IMR-90 (cell line): ENCODE data around the gene TSPEAR. TPM values are rescaled to one million over a fixed set of nuclear protein-coding genes. Genes with fewer than 3 reads are reported as not detected.

ENCODE experiments used
- ATAC-seq: fragments of 200-7000 bp; cut with Tn5 transposase; 2 replicates; pipeline ENCODE4 v1.9.1; 2020; ENCODE audit warnings: low read depth, mild to moderate bottlenecking, moderate library complexity
- BruUV-seq: library from RNA; stranded (reverse); fragments of 400-500 nt; replicated peaks from 2 replicates; lab custom pipeline; 2021; lab: Mats Ljungman, UMichigan
- CTCF ChIA-PET: fragments of 300-600 bp; formaldehyde crosslinking; extraction: SDS; loops from one replicate; lab custom pipeline; 2021; ENCODE audit warnings: antibody characterized with exemption; lab: Yijun Ruan, JAX
- POLR2A ChIA-PET: fragments of 300-600 bp; sonication (Branson Sonifier 250); formaldehyde crosslinking; loops from one replicate; lab custom pipeline; 2022; ENCODE audit warnings: antibody characterized with exemption; ENCODE audit not compliant: unreplicated experiment; lab: Charles Lee
- DNase-seq: peaks from one replicate; pipeline ENCODE4 v3.0.0; 2013
- H2AFZ ChIP-seq: replicated peaks from 2 replicates; pipeline ENCODE3; 2013; ENCODE audit warnings: low read length, mild to moderate bottlenecking; ENCODE audit not compliant: poor library complexity
- H2AK5ac ChIP-seq: 2 replicates; pipeline ENCODE4 v1.6.1; 2013; ENCODE audit warnings: low read depth, low read length, inconsistent platforms
- H2AK9ac ChIP-seq: replicated peaks from 2 replicates; pipeline ENCODE3; 2013; ENCODE audit warnings: mild to moderate bottlenecking, low read depth, low read length, moderate library complexity; ENCODE audit not compliant: poor library complexity
- H2BK120ac ChIP-seq: 2 replicates; pipeline ENCODE4 v1.6.1; 2013; ENCODE audit warnings: low read depth, low read length, inconsistent platforms
- H2BK15ac ChIP-seq: 3 replicates; pipeline ENCODE4 v1.6.1; 2013; ENCODE audit warnings: low read depth, low read length, inconsistent platforms
- H2BK20ac ChIP-seq: 2 replicates; pipeline ENCODE4 v1.6.1; 2013; ENCODE audit warnings: low read depth, mild to moderate bottlenecking, inconsistent platforms, low read length, moderate library complexity
- H2BK5ac ChIP-seq: 2 replicates; pipeline ENCODE4 v1.6.1; 2013; ENCODE audit warnings: mild to moderate bottlenecking, low read depth, low read length, inconsistent platforms; ENCODE audit not compliant: poor library complexity, severe bottlenecking
- H3K14ac ChIP-seq: replicated peaks from 2 replicates; pipeline ENCODE4 v1.6.1; 2013; ENCODE audit warnings: low read depth, low read length, inconsistent platforms
- H3K18ac ChIP-seq: 2 replicates; pipeline ENCODE4 v1.6.1; 2013; ENCODE audit warnings: low read depth, low read length, control low read depth
- H3K23ac ChIP-seq: 2 replicates; pipeline ENCODE4 v1.6.1; 2013; ENCODE audit warnings: low read depth, low read length, inconsistent platforms
- H3K27ac ChIP-seq: 2 replicates; pipeline ENCODE4 v1.5.1; 2013; ENCODE audit warnings: mild to moderate bottlenecking, control low read depth, low read length; ENCODE audit not compliant: insufficient read depth
- H3K27me3 ChIP-seq: 2 replicates; pipeline ENCODE4 v1.6.1; 2013; ENCODE audit warnings: low read length; ENCODE audit not compliant: control insufficient read depth, insufficient read depth
- H3K36me3 ChIP-seq: 2 replicates; pipeline ENCODE4 v1.6.1; 2013; ENCODE audit warnings: low read length, mixed read lengths; ENCODE audit not compliant: control insufficient read depth, insufficient read depth
- H3K4ac ChIP-seq: 2 replicates; pipeline ENCODE4 v1.6.1; 2013; ENCODE audit warnings: low read depth, low read length, inconsistent platforms
- H3K4me1 ChIP-seq: 2 replicates; pipeline ENCODE4 v1.6.1; 2013; ENCODE audit warnings: low read length, mixed read lengths; ENCODE audit not compliant: control insufficient read depth, insufficient read depth
- H3K4me2 ChIP-seq: 2 replicates; pipeline ENCODE4 v1.6.1; 2013; ENCODE audit warnings: low read depth, mild to moderate bottlenecking, control low read depth, low read length, moderate library complexity
- H3K4me3 ChIP-seq: 2 replicates; pipeline ENCODE4 v1.5.1; 2013; ENCODE audit warnings: low read depth, mild to moderate bottlenecking, control low read depth, low read length, moderate library complexity; ENCODE audit not compliant: insufficient read depth
- H3K56ac ChIP-seq: 2 replicates; pipeline ENCODE4 v1.6.1; 2013; ENCODE audit warnings: low read length, inconsistent platforms; ENCODE audit not compliant: insufficient read depth; ENCODE audit errors: extremely low read depth
- H3K79me1 ChIP-seq, 2 experiments: 2 replicates each; pipeline ENCODE4 v1.6.1; 2013; ENCODE audit warnings: low read length in 2 of 2, inconsistent platforms in 1 of 2, low read depth in 1 of 2
- H3K9ac ChIP-seq: 2 replicates; pipeline ENCODE4 v1.6.1; 2013; ENCODE audit warnings: low read depth, low read length, control low read depth
- H3K9me1 ChIP-seq: 2 replicates; pipeline ENCODE4 v1.6.1; 2013; ENCODE audit warnings: low read length, inconsistent platforms; ENCODE audit not compliant: insufficient read depth
- H3K9me3 ChIP-seq: 2 replicates; pipeline ENCODE4 v1.6.1; 2013; ENCODE audit warnings: low read length; ENCODE audit not compliant: control insufficient read depth, insufficient read depth
- H4K20me1 ChIP-seq: 2 replicates; pipeline ENCODE4 v1.6.1; 2013; ENCODE audit warnings: low read length, inconsistent platforms; ENCODE audit not compliant: insufficient read depth
- H4K5ac ChIP-seq: 2 replicates; pipeline ENCODE4 v1.6.1; 2013; ENCODE audit warnings: mild to moderate bottlenecking, low read depth, low read length, control low read depth
- H4K8ac ChIP-seq, 2 experiments: 2 replicates each; pipeline ENCODE4 v1.6.1; 2013; ENCODE audit warnings: low read depth in 2 of 2, low read length in 2 of 2, control low read depth in 1 of 2, inconsistent platforms in 1 of 2
- H4K91ac ChIP-seq: 2 replicates; pipeline ENCODE4 v1.6.1; 2013; ENCODE audit warnings: low read depth, low read length, inconsistent platforms; ENCODE audit not compliant: insufficient read depth
- BHLHE40 ChIP-seq: fragments of 150-350 bp; IDR thresholded peaks from 2 replicates; pipeline ENCODE4 v1.6.1; 2016; ENCODE audit warnings: mild to moderate bottlenecking, low read depth, low read length
- CEBPB ChIP-seq: IDR thresholded peaks from 2 replicates; pipeline ENCODE4 v1.6.1; 2012; ENCODE audit warnings: low read depth, low read length, improper control_type of control experiment
- CHD1 ChIP-seq: IDR thresholded peaks from 2 replicates; pipeline ENCODE4 v1.6.1; 2012; ENCODE audit warnings: low read depth, low read length, improper control_type of control experiment
- CTCF ChIP-seq: conservative IDR thresholded peaks from 2 replicates; pipeline ENCODE4 v1.5.1; 2012; ENCODE audit warnings: mild to moderate bottlenecking, low read depth, low read length, improper control_type of control experiment
- ELK1 ChIP-seq: fragments of 150-350 bp; IDR thresholded peaks from 2 replicates; pipeline ENCODE4 v1.6.1; 2016; ENCODE audit warnings: low read depth, mild to moderate bottlenecking, low read length, moderate library complexity, borderline replicate concordance
- FOS ChIP-seq: fragments of 150-350 bp; IDR thresholded peaks from 2 replicates; pipeline ENCODE4 v1.6.1; 2016; ENCODE audit warnings: low read depth, low read length
- MAFK ChIP-seq: IDR thresholded peaks from 2 replicates; pipeline ENCODE4 v1.6.1; 2012; ENCODE audit warnings: low read depth, low read length, improper control_type of control experiment
- MAZ ChIP-seq: IDR thresholded peaks from 2 replicates; pipeline ENCODE4 v1.6.1; 2012; ENCODE audit warnings: low read depth, mild to moderate bottlenecking, low read length, improper control_type of control experiment, moderate library complexity, borderline replicate concordance
- MXI1 ChIP-seq: IDR thresholded peaks from 2 replicates; pipeline ENCODE4 v1.6.1; 2012; ENCODE audit warnings: low read depth, mild to moderate bottlenecking, low read length, moderate library complexity, borderline replicate concordance
- NFE2L2 ChIP-seq: fragments of 150-350 bp; IDR thresholded peaks from 2 replicates; pipeline ENCODE4 v1.6.1; 2016; ENCODE audit warnings: low read depth, mild to moderate bottlenecking, low read length
- POLR2A ChIP-seq: IDR thresholded peaks from 2 replicates; pipeline ENCODE4 v1.6.1; 2012; ENCODE audit warnings: mild to moderate bottlenecking, low read depth, low read length
- RAD21 ChIP-seq: IDR thresholded peaks from 2 replicates; pipeline ENCODE4 v1.6.1; 2012; ENCODE audit warnings: low read length, improper control_type of control experiment
- RCOR1 ChIP-seq: IDR thresholded peaks from 2 replicates; pipeline ENCODE4 v1.6.1; 2012; ENCODE audit warnings: mild to moderate bottlenecking, low read length, improper control_type of control experiment; ENCODE audit not compliant: insufficient replicate concordance
- RFX5 ChIP-seq: IDR thresholded peaks from 2 replicates; pipeline ENCODE4 v1.8.0; 2012; ENCODE audit warnings: low read depth, mild to moderate bottlenecking, low read length, moderate library complexity
- SMC3 ChIP-seq: fragments of 150-350 bp; IDR thresholded peaks from 2 replicates; pipeline ENCODE4 v1.6.1; 2016; ENCODE audit warnings: low read depth, mild to moderate bottlenecking, antibody characterized with exemption, low read length, moderate library complexity
- USF2 ChIP-seq: fragments of 150-350 bp; IDR thresholded peaks from 2 replicates; pipeline ENCODE4 v1.6.1; 2017; ENCODE audit warnings: mild to moderate bottlenecking, antibody characterized with exemption, low read length, low read depth
- WGBS, 2 experiments: methylation state at CpG; one replicate each; pipeline versions ENCODE4 v1.1.5 to v1.1.7; 2013; ENCODE audit warnings: missing lambda C conversion rate in 2 of 2; ENCODE audit not compliant: insufficient read length in 1 of 2; ENCODE audit errors: extremely low coverage in 2 of 2; 5-methylcytosine and 5-hydroxymethylcytosine counted together
- dilution Hi-C: fragments of 300-500 bp; cut with HindIII; formaldehyde crosslinking; loops from one replicate; pipeline ENCODE4 v1.14.3; 2018; ENCODE audit warnings: low sequenced_read_pairs; ENCODE audit not compliant: unreplicated experiment
- in situ Hi-C: fragments of 300-500 bp; cut with MboI; formaldehyde crosslinking; loops from 3 replicates; pipeline ENCODE4 v1.14.3; 2019; ENCODE audit warnings: low sequenced_read_pairs, inconsistent platforms, mixed read lengths
- intact Hi-C: fragments of 100-400 bp; cut with micrococcal nuclease; formaldehyde crosslinking; loops from 2 replicates; pipeline ENCODE4 v1.10.0; 2022
- polyA plus RNA-seq, 3 experiments: library from polyadenylated mRNA; depleted of rRNA; stranded (reverse); fragments of >200 nt; gene quantifications; 2 replicates each; pipeline ENCODE4 v1.2.3, GENCODE V29; 2012; ENCODE audit warnings: low replicate concordance in 1 of 3
- total RNA-seq: library from RNA; depleted of rRNA; stranded (reverse); fragments of >200 nt; gene quantifications from 2 replicates; pipeline ENCODE4 v1.2.3, GENCODE V29; 2012

The TSPEAR gene
- total and polyA plus RNA-seq, 2 of the 4 experiments (the other 2 are of a cell fraction), result not detected

DNA sequence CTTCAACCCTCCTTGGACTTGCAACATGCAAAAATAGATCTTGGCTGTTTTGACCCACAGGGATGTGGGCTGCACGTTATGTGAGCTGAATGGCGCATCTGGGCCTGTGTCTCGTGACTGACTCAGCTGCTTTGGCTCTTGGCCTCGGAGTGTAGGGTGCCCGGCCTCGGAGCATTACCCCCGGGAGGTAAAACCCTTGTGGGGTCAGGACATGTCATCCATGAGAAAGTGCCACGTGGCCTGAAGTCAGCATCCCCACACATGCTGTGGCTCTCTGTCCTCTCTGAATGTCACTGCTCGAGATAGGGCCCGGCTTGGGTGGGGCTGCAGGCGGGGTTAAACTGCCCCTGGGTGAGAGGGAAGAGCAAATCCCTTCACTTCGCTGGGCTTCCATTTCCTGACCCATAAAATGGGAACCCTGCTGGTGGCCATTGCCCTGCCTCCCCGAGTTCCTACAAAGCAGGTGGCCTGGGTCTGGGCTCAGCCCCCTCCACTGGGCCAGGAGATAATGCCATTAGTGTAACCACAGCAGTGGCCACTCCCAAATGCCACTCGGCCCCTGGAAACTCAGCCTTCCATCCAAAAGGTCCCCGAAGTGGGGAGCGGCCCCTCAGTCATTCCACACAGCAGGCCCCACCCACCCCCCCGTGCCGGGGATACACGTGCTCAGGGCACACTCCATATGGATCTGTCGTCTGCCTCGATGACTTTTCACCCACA, 22.8 kb upstream of the TSPEAR start:
- intact Hi-C loops (no loop called here), dilution Hi-C loops (no loop called here), in situ Hi-C loops (no loop called here)
- no peak overlapping the region for H3K14ac ChIP-seq
- peaks cover 12% of the 10 kb centered on the region for H3K27me3 ChIP-seq
- BruUV-seq, result no TSS peak
- no peaks in the 10 kb centered on the region for H3K9me1 ChIP-seq
- H3K56ac ChIP-seq, result no peak overlapping the region
- H4K5ac ChIP-seq, result no peak overlapping the region
- ChIA-PET POLR2A (no interaction called here), CTCF (no interaction called here)
- TF ChIP-seq USF2 (no peak), CTCF (no peak), CEBPB (no peak), NFE2L2 (no peak), MAFK (no peak), BHLHE40 (no peak), SMC3 (no peak), RCOR1 (no peak), MXI1 (no peak), MAZ (no peak), ELK1 (no peak), FOS (no peak), CHD1 (no peak), RAD21 (no peak), RFX5 (no peak), POLR2A (no peak)
- H3K79me1 ChIP-seq, result no peaks in the 10 kb centered on the region
- no peak overlapping the region for H3K4me2 ChIP-seq
- no peak overlapping the region for H4K91ac ChIP-seq
- no peak overlapping the region for H3K23ac ChIP-seq
- no peak overlapping the region for H2AK9ac ChIP-seq
- no peak overlapping the region for H3K4ac ChIP-seq
- H3K27ac ChIP-seq, result no peak overlapping the region
- H2BK120ac ChIP-seq, result no peak overlapping the region
- no peak for ATAC-seq
- no peak overlapping the region for H4K8ac ChIP-seq
- no peak overlapping the region for H2BK5ac ChIP-seq
- H2AFZ ChIP-seq, result peak overlapping the region; percentile 6
- DNase-seq, result no peak
- no peak overlapping the region for H3K4me3 ChIP-seq
- no peak overlapping the region for H2BK20ac ChIP-seq
- no peak overlapping the region for H3K9ac ChIP-seq
- no peak overlapping the region for H2BK15ac ChIP-seq
- H3K9me3 ChIP-seq, result peaks cover 31% of the 10 kb centered on the region
- no peaks in the 10 kb centered on the region for H3K36me3 ChIP-seq
- H3K18ac ChIP-seq, result no peak overlapping the region
- H4K20me1 ChIP-seq, result no peaks in the 10 kb centered on the region
- 32% methylated on average over 4 of the region's 21 CpGs; no CpG with 5 or more reads in 1 of the 2 experiments for WGBS, 2 experiments
- no peak overlapping the region for H2AK5ac ChIP-seq
- no peaks in the 10 kb centered on the region for H3K4me1 ChIP-seq
